Peyer's patch (tissue), 4 donors: Measurements from ENCODE around the gene TMEM161A. TPM values are rescaled to one million over a fixed set of nuclear protein-coding genes. Genes with fewer than 3 reads are reported as not detected.

Experiments used
- DNase-seq, 3 donors: peaks; one replicate each; pipeline ENCODE4 v3.0.0-alpha.2; 2017 to 2019
- H3K27ac ChIP-seq, 4 donors: fragments of 200-600 bp; sonication (generic); one replicate each; pipeline ENCODE4 v1.5.1; 2016 to 2019
- H3K27me3 ChIP-seq, 2 donors: fragments of 200-600 bp; sonication (generic); one replicate each; pipeline ENCODE4 v1.5.1; 2019
- H3K36me3 ChIP-seq, 3 donors: fragments of 200-600 bp; sonication (generic); one replicate each; pipeline ENCODE4 v1.5.1; 2016 to 2019
- H3K4me1 ChIP-seq, 4 donors: fragments of 200-600 bp; sonication (generic); one replicate each; pipeline ENCODE4 v1.5.1; 2016 to 2019
- H3K4me3 ChIP-seq, 4 donors: fragments of 200-600 bp; sonication (generic); 1 replicate in 3 of 4; 2 replicates in 1 of 4; pipeline ENCODE4 v1.5.1; 2016 to 2019; ENCODE audit warnings: mild to moderate bottlenecking in 1 of 4
- H3K9me3 ChIP-seq, 4 donors: fragments of 200-600 bp; sonication (generic); one replicate each; pipeline ENCODE4 v1.5.1; 2016 to 2019; ENCODE audit warnings: mild to moderate bottlenecking in 1 of 4
- POLR2A ChIP-seq, 2 donors: fragments of 450-650 bp; IDR thresholded peaks; one replicate each; pipeline ENCODE4 v1.5.1; 2017; ENCODE audit warnings: antibody characterized with exemption in 2 of 2, mild to moderate bottlenecking in 2 of 2, moderate library complexity in 2 of 2
- total RNA-seq, 4 donors: library from RNA; depleted of rRNA; stranded (reverse); fragments of >200 nt; gene quantifications; one replicate each; pipeline ENCODE4 v1.1.0, GENCODE V29; 2016
- TF ChIP-seq, protein P1 (sequence below), 6 experiments: fragments of 450-650 bp in 4 of 6; fragments of 200-600 bp in 2 of 6; sonication (generic) in 1 of 6; IDR thresholded peaks; one replicate each; pipeline ENCODE4 v1.5.1; 2017 to 2019; ENCODE audit warnings: antibody characterized with exemption in 6 of 6, mild to moderate bottlenecking in 3 of 6, moderate library complexity in 1 of 6

Gene TMEM161A
- total RNA-seq, 4 donors from 2014 or later, result 15.9 to 26.4 (median 18.7) TPM

DNA sequence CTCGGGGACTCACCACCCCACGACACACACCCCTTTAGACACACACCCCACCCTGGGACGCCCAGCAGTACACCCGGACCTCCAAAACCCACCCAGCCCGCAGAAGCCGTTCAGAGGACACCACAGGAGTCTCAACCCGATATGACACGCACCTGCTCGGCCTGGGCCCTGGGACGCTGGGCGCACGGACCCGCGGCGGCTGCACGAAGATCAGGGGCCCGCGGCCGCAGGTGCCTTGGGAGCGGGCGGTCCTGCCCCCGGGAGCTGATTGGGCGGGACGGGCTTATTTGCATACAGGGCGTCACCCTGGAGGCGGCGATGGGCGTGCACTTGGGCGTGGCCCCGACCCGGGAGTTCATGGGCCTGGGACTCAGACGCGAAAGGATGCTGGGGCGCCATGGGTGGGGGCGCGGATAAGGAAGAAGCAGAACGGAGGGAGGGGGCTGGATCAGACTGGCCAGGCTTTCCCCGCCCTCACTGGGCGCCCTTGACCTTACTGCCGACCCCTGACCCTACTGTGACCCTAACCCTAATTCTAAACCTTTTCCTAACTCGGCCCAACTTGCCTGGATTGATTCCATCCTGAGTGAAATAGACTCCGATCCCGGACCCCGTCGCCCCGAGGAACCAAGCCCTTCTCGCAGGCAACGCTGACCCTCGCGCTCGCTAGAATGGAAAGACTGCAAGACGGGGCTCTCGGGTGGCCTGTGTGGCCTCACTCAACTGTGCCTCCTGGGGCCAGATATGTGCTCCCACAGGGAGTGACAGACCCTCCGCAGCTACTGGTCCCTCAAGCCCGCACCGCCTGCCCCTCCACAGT, 32.0 kb upstream of the TMEM161A start, which contains the start of gene MEF2B:
MEF2B (minus strand) TSS at position 211 of the 820 bp plus-strand sequence. CDS start 19,528 bp downstream, outside the sequence.
- Histone ChIP-seq H3K27ac (no peak within 1 kb of the TSS), H3K27me3 (no peaks in the 10 kb centered on the region), H3K4me1 (peaks cover 0 to 14% (median 7%) of the 10 kb centered on the region in 4 donors), H3K4me3 (peak within 1 kb of the TSS in 3 of 4 donors; percentile 37 to 43 (median 38)), H3K36me3 (no peaks in the 10 kb centered on the region), H3K9me3 (no peaks in the 10 kb centered on the region)
- TF ChIP-seq, protein P1, sequence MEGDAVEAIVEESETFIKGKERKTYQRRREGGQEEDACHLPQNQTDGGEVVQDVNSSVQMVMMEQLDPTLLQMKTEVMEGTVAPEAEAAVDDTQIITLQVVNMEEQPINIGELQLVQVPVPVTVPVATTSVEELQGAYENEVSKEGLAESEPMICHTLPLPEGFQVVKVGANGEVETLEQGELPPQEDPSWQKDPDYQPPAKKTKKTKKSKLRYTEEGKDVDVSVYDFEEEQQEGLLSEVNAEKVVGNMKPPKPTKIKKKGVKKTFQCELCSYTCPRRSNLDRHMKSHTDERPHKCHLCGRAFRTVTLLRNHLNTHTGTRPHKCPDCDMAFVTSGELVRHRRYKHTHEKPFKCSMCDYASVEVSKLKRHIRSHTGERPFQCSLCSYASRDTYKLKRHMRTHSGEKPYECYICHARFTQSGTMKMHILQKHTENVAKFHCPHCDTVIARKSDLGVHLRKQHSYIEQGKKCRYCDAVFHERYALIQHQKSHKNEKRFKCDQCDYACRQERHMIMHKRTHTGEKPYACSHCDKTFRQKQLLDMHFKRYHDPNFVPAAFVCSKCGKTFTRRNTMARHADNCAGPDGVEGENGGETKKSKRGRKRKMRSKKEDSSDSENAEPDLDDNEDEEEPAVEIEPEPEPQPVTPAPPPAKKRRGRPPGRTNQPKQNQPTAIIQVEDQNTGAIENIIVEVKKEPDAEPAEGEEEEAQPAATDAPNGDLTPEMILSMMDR (IDR thresholded peaks at IDR 0.05), result no peak
- TF ChIP-seq POLR2A (IDR thresholded peaks at IDR 0.05), result no peak
- peak; percentile 85 to 91 (median 90) for DNase-seq

DNA sequence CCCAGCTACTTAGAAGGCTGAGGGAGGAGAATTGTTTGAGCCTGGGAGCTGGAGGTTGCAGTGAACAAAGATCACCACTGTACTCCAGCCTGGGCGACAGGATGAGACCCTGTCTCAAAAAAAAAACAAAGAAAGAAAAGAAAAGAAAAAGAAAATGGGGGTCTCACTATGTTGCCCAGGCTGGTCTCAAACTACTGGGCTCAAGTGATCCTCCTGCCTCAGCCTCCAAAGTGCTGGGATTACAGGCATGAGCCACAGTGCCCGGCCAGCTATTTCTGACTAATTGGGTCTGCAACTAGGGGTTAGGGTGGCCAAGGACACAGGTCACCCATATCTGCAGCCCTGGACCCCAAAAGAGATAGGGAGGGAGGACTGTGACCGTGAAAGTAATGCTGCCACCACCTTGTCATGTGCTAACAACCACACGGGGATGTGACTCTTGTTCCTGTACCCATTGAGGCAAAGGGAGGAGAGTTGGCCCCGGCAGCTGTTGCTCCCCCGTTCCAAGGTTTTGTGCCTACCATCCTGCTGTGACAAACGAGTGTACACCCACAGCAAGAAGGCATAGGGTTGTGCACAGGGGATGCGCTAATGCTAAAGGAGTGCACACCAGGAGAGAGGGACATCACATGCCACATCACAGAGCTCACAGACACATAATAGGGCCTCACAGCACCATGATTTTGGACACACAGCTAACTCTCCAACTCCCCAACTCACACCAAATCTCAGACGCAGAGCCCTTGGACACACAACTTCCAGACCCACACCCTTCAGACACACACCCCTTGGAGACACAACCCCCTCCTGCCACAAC, 31.2 kb upstream of the TMEM161A start:
- no peaks in the 10 kb centered on the region for H3K27me3 ChIP-seq
- H3K9me3 ChIP-seq, result no peaks in the 10 kb centered on the region
- H3K4me3 ChIP-seq, result peak overlapping the region in 3 of 4 donors; percentile 37 to 43 (median 38)
- TF ChIP-seq POLR2A (IDR thresholded peaks at IDR 0.05), result no peak
- TF ChIP-seq, protein P1 (IDR thresholded peaks at IDR 0.05), result no peak
- peaks cover 0 to 14% (median 7%) of the 10 kb centered on the region in 4 donors for H3K4me1 ChIP-seq
- H3K36me3 ChIP-seq, result no peaks in the 10 kb centered on the region
- DNase-seq, result no peak
- no peak overlapping the region for H3K27ac ChIP-seq

DNA sequence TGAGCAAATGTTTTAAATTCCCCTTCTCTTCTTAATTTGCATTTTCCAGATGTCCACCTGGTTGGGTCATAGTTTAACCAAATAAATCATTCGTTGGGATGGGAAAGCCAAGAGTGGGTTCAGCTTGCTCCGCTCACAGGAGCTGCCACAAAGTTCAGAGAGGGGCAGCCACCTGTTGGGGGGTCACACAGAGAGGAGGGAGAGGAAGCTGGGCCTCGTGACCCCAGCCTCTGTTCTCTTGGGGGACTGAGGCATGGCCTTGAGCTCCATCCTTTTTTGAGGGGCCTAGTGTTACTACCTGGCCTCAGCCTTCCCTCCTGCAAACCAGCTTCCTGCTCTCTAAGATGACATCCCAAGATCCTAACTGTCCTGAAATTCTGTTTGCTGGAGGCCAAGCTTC, 29.3 kb upstream of the TMEM161A start:
- Histone ChIP-seq H3K27ac (no peak overlapping the region), H3K9me3 (no peaks in the 10 kb centered on the region), H3K4me1 (peaks cover 0 to 14% (median 7%) of the 10 kb centered on the region in 4 donors), H3K36me3 (no peaks in the 10 kb centered on the region), H3K27me3 (no peaks in the 10 kb centered on the region), H3K4me3 (no peak overlapping the region)
- TF ChIP-seq POLR2A (IDR thresholded peaks at IDR 0.05), result no peak
- TF ChIP-seq, protein P1 (IDR thresholded peaks at IDR 0.05), result no peak
- DNase-seq, result no peak

DNA sequence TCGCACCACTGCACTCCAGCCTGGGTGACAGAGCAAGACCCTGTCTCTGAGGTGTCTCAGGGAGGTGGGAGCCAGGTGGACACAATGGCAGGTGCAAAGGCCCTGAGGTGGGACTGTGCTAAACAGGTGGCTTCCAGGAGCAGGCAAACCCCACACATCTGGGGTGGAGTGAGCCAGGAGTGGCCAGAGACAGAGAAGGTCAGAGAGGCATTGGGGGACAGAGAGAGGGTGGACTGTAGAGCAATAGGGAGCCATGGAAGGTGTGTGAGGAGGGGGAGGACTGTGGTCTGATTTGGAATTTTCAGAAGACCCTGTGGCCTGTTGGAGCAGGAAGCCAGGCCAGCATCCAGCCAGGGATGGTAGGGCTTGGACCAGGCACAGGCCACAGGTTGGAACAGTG, 27.1 kb upstream of the TMEM161A start:
- no peak for DNase-seq
- Histone ChIP-seq H3K27ac (no peak overlapping the region), H3K9me3 (no peaks in the 10 kb centered on the region), H3K36me3 (no peaks in the 10 kb centered on the region), H3K27me3 (no peaks in the 10 kb centered on the region), H3K4me3 (no peak overlapping the region), H3K4me1 (peaks cover 0 to 10% (median 5%) of the 10 kb centered on the region in 4 donors)
- TF ChIP-seq POLR2A (IDR thresholded peaks at IDR 0.05), result no peak
- TF ChIP-seq, protein P1 (IDR thresholded peaks at IDR 0.05), result no peak

DNA sequence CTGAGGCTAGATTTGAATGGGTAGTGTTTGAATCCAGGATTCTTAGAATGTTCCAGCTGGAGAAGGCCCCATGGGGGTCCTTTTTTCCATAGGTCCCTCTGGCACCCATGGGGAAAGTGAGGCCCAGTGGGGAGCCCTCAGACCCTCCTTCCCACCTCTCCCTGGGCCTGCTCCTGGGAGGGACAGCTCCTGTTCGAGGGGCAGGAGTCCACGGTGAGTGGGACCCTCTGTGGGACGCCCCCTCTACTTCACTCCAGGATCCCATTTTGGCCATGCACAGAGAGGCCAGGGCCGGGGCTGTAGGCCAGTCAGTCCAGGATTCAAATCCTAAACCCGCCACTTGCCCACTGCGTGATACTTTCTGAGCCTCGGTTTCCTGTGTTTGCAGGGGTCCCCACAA, 24.2 kb upstream of the TMEM161A start:
- Histone ChIP-seq H3K27me3 (no peaks in the 10 kb centered on the region), H3K4me3 (no peak overlapping the region), H3K36me3 (no peaks in the 10 kb centered on the region), H3K9me3 (no peaks in the 10 kb centered on the region), H3K27ac (no peak overlapping the region), H3K4me1 (no peaks in the 10 kb centered on the region)
- no peak for DNase-seq
- TF ChIP-seq, protein P1 (IDR thresholded peaks at IDR 0.05), result no peak
- no peak for TF ChIP-seq POLR2A (IDR thresholded peaks at IDR 0.05)
